Neural progenitor cell (in vitro differentiated cells): ENCODE data around the gene BAK1. TPM values are rescaled to one million over a fixed set of nuclear protein-coding genes. Genes with fewer than 3 reads are reported as not detected.

Experiments used
- DNase-seq: peaks from one replicate; pipeline ENCODE4 v3.0.0-alpha.2; 2016; ENCODE audit warnings: low spot score
- H2AFZ ChIP-seq: fragments of 200-600 bp; sonication (generic); replicated peaks from 2 replicates; pipeline ENCODE4 v1.6.1; 2016; ENCODE audit warnings: antibody characterized with exemption
- H3F3A ChIP-seq: fragments of 200-600 bp; sonication (generic); 2 replicates; pipeline ENCODE4 v1.6.1; 2016; ENCODE audit warnings: antibody characterized with exemption, low read depth
- H3K27ac ChIP-seq: fragments of 200-600 bp; sonication (generic); 2 replicates; pipeline ENCODE4 v1.5.1; 2016; ENCODE audit warnings: mild to moderate bottlenecking
- H3K27me3 ChIP-seq: fragments of 200-600 bp; sonication (generic); 2 replicates; pipeline ENCODE4 v1.6.1; 2016; ENCODE audit warnings: mild to moderate bottlenecking, moderate library complexity
- H3K36me3 ChIP-seq: fragments of 200-600 bp; sonication (generic); 2 replicates; pipeline ENCODE4 v1.5.1; 2016
- H3K4me1 ChIP-seq: fragments of 200-600 bp; sonication (generic); 2 replicates; pipeline ENCODE4 v1.6.1; 2016; ENCODE audit warnings: mixed run types
- H3K4me2 ChIP-seq: fragments of 200-600 bp; sonication (generic); 2 replicates; pipeline ENCODE4 v1.6.1; 2016
- H3K4me3 ChIP-seq: fragments of 200-600 bp; sonication (generic); 2 replicates; pipeline ENCODE4 v1.5.1; 2016
- H3K79me2 ChIP-seq: fragments of 200-600 bp; sonication (generic); 2 replicates; pipeline ENCODE4 v1.6.1; 2016; ENCODE audit warnings: low read depth
- H3K9ac ChIP-seq: fragments of 200-600 bp; sonication (generic); 2 replicates; pipeline ENCODE4 v1.6.1; 2016
- H3K9me3 ChIP-seq: fragments of 200-600 bp; sonication (generic); 2 replicates; pipeline ENCODE4 v1.5.1; 2016; ENCODE audit warnings: low read depth
- H4K20me1 ChIP-seq: fragments of 200-600 bp; sonication (generic); 2 replicates; pipeline ENCODE4 v1.6.1; 2016; ENCODE audit warnings: low read depth
- H3K27ac Mint-ChIP-seq: 3 replicates; pipeline ENCODE4 v1.8.0; 2021; ENCODE audit warnings: mixed read lengths
- H3K27me3 Mint-ChIP-seq: 2 replicates; pipeline ENCODE4 v1.8.0; 2022; ENCODE audit warnings: low read depth, mild to moderate bottlenecking, inconsistent platforms, moderate library complexity, mixed read lengths; ENCODE audit not compliant: insufficient read depth
- H3K36me3 Mint-ChIP-seq: 3 replicates; pipeline ENCODE4 v1.8.0; 2021; ENCODE audit warnings: mixed read lengths
- H3K4me1 Mint-ChIP-seq: 3 replicates; pipeline ENCODE4 v1.8.0; 2021; ENCODE audit warnings: mixed read lengths
- H3K4me3 Mint-ChIP-seq: 3 replicates; pipeline ENCODE4 v1.8.0; 2021; ENCODE audit warnings: mild to moderate bottlenecking, moderate library complexity, mixed read lengths
- H3K9me3 Mint-ChIP-seq: 3 replicates; pipeline ENCODE4 v1.8.0; 2020; ENCODE audit warnings: mixed read lengths
- CTCF ChIP-seq: fragments of 200-600 bp; sonication (generic); IDR thresholded peaks from 2 replicates; pipeline ENCODE4 v1.5.1; 2017; ENCODE audit warnings: antibody characterized with exemption, mild to moderate bottlenecking
- EZH2 ChIP-seq: fragments of 200-600 bp; sonication (generic); IDR thresholded peaks from 2 replicates; pipeline ENCODE4 v1.6.1; 2017; ENCODE audit warnings: antibody characterized with exemption, mild to moderate bottlenecking, moderate library complexity
- EZH2phosphoT487 ChIP-seq: fragments of 200-600 bp; sonication (generic); IDR thresholded peaks from 2 replicates; pipeline ENCODE4 v1.6.1; 2017; ENCODE audit warnings: antibody characterized with exemption
- total RNA-seq: library from RNA; depleted of rRNA; stranded (reverse); fragments of >200 nt; gene quantifications from 2 replicates; pipeline ENCODE4 v1.2.3, GENCODE V29; 2015; ENCODE audit warnings: low replicate concordance

BAK1 gene
- total RNA-seq, 1 donor from 2014 or later: 13.9 TPM

DNA sequence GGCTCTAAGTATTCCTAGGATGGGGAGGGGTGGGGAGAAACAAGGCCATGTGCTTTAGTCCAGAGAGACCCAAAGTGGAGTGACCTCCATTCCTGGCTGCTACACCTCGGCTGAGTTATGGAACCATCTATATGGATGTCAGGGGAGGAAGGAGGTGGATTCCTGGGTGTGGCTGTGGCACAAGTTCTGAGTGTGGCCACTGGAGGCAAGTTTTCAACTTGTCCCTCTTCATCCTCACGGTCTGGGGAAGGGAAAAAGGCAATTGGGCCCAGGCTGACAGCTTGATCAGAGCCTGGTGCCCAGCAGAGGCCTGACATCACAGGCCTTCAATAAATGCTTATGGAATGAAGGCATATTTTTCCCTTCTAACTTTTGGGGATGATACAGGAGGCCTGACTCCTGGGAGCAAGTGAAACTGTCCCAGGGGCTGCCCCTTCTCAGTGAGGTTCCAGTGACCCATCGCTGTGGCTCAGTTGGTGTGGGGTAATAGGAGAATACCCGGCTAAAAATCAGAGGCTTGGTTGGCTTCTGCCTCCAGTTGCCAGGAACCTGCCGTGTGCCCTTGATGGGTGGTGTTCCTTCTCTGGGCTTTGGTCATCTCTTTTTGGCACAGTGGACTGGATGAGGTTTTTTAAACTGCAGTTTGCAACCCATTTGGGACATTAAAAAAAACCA lies 39.2 kb upstream of the BAK1 start:
- Histone ChIP-seq H3K36me3 (no peaks in the 10 kb centered on the region), H3K4me1 (peaks cover 18% of the 10 kb centered on the region), H3K9me3 (no peaks in the 10 kb centered on the region), H3F3A (peaks cover 22% of the 10 kb centered on the region), H3K9ac (no peak overlapping the region), H3K27me3 (peaks cover 52% of the 10 kb centered on the region), H4K20me1 (no peaks in the 10 kb centered on the region), H2AFZ (no peak overlapping the region), H3K4me3 (no peak overlapping the region), H3K27ac (no peak overlapping the region), H3K4me2 (no peak overlapping the region), H3K79me2 (no peaks in the 10 kb centered on the region)
- Mint-ChIP-seq H3K27ac (no peak overlapping the region), H3K4me3 (peak overlapping the region; percentile 88), H3K36me3 (no peaks in the 10 kb centered on the region), H3K4me1 (peaks cover 25% of the 10 kb centered on the region), H3K9me3 (no peaks in the 10 kb centered on the region), H3K27me3 (peaks cover 46% of the 10 kb centered on the region)
- TF ChIP-seq EZH2 (no peak), CTCF (no peak), EZH2phosphoT487 (no peak)
- no peak for DNase-seq

DNA sequence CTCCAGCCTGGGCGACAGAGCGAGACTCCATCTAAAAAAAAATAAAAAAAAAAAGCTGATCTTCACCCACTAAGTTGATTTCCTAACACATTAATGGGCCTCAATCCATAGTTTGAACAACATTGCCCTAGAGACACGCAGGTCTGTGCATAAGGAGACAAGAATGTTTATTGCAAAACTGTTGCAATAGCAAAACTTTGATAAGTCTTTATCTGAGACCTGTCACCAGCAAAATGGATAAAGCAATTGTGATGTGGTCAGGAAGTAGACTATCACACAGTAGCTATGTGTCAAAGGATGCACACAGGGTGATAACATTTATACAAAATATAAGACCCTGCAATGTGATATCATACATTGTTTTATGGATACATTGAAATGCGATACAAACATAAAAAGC lies 36.8 kb upstream of the BAK1 start:
- H3K27me3 ChIP-seq: peaks cover 43% of the 10 kb centered on the region
- TF ChIP-seq CTCF: no peak
- no peak for TF ChIP-seq EZH2
- TF ChIP-seq EZH2phosphoT487: no peak
- peaks cover 8% of the 10 kb centered on the region for H3K4me1 ChIP-seq
- no peaks in the 10 kb centered on the region for H3K9me3 ChIP-seq
- Mint-ChIP-seq H3K36me3 (no peaks in the 10 kb centered on the region), H3K4me3 (no peak overlapping the region), H3K4me1 (peaks cover 18% of the 10 kb centered on the region), H3K9me3 (no peaks in the 10 kb centered on the region), H3K27ac (no peak overlapping the region), H3K27me3 (peaks cover 29% of the 10 kb centered on the region)
- H3K27ac ChIP-seq: no peak overlapping the region
- H3K4me3 ChIP-seq: no peak overlapping the region
- H3K9ac ChIP-seq: no peak overlapping the region
- no peak overlapping the region for H3K4me2 ChIP-seq
- H3K36me3 ChIP-seq: no peaks in the 10 kb centered on the region
- DNase-seq: no peak
- no peaks in the 10 kb centered on the region for H3K79me2 ChIP-seq
- H3F3A ChIP-seq: peaks cover 12% of the 10 kb centered on the region
- no peaks in the 10 kb centered on the region for H4K20me1 ChIP-seq
- no peak overlapping the region for H2AFZ ChIP-seq

GRCh38 chr6:33616113-33616512 lies 36.0 kb upstream of the BAK1 start:
- Histone ChIP-seq H3K79me2 (no peaks in the 10 kb centered on the region), H3K4me2 (no peak overlapping the region), H3F3A (peaks cover 13% of the 10 kb centered on the region), H3K4me3 (no peak overlapping the region), H3K9ac (no peak overlapping the region), H4K20me1 (no peaks in the 10 kb centered on the region), H3K27me3 (peaks cover 35% of the 10 kb centered on the region), H3K36me3 (no peaks in the 10 kb centered on the region), H2AFZ (no peak overlapping the region), H3K9me3 (no peaks in the 10 kb centered on the region), H3K4me1 (peaks cover 9% of the 10 kb centered on the region), H3K27ac (no peak overlapping the region)
- no peak for DNase-seq
- peaks cover 25% of the 10 kb centered on the region for H3K4me1 Mint-ChIP-seq
- no peaks in the 10 kb centered on the region for H3K36me3 Mint-ChIP-seq
- H3K9me3 Mint-ChIP-seq: no peaks in the 10 kb centered on the region
- no peak overlapping the region for H3K27ac Mint-ChIP-seq
- peaks cover 26% of the 10 kb centered on the region for H3K27me3 Mint-ChIP-seq
- H3K4me3 Mint-ChIP-seq: no peak overlapping the region
- TF ChIP-seq EZH2: no peak
- no peak for TF ChIP-seq CTCF
- TF ChIP-seq EZH2phosphoT487: no peak
